OCI-LY3 (cell line): ENCODE data around the gene GPRASP3.

Source experiments
- CTCF ChIP-seq: fragments of 200-600, 300-600 bp; sonication (generic); IDR thresholded peaks from 2 replicates; pipeline ENCODE4 v1.5.1; 2014; ENCODE audit warnings: antibody characterized with exemption, low read length, low read depth
- EZH2phosphoT487 ChIP-seq: fragments of 200-600 bp; shearing (Covaris generic); IDR thresholded peaks from 2 replicates; pipeline ENCODE4 v1.6.1; 2018; ENCODE audit warnings: antibody characterized with exemption, mixed run types, low read depth

GRCh38 chrX:102744307-102744706, 23.8 kb downstream of the GPRASP3 start:
- TF ChIP-seq CTCF (no peak), EZH2phosphoT487 (no peak)
